Erythroblast (primary cell): ENCODE measurements around the gene DNAH10.

ENCODE experiments used
- GATA1 ChIP-seq: IDR thresholded peaks from 2 replicates; pipeline ENCODE4 v1.6.1; 2011; ENCODE audit warnings: low read depth, mild to moderate bottlenecking, control low read depth, low read length, moderate library complexity
- POLR2A ChIP-seq: IDR thresholded peaks from 2 replicates; pipeline ENCODE4 v1.6.1; 2011; ENCODE audit warnings: mild to moderate bottlenecking, low read length

DNA sequence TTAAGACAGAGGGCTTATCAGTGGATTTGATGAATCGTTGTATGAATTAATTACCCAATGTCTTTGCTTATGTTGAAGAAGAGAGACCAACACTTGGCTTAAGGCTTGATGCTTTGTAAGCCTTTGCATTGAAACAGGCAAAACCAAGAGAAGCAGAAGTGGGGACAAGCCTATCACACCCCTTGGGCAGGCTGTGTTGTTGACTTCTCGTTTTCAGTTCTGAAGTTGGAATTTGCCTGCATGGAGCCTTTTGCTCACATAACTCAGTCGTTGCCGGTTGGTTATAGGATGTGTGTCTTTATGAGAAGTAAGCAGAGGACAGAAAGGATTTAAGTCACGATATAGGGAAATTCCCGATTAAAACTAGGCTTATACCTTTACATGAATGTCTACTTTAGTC is 115.9 kb downstream of the DNAH10 start:
- TF ChIP-seq POLR2A (no peak), GATA1 (no peak)
